Measurements from ENCODE around the gene ZNF469. TPM values are rescaled to one million over a fixed set of nuclear protein-coding genes. Genes with fewer than 3 reads are reported as not detected.

The ZNF469 gene
- total and polyA plus RNA-seq, 8 donors = 0.14 to 2.0 (median 0.34) TPM

- no peaks in the 10 kb centered on the region for H3K36me3 ChIP-seq
- no peak overlapping the region for H3K4me3 ChIP-seq
- no peaks in the 10 kb centered on the region for H3K9me3 ChIP-seq
- H3K27me3 ChIP-seq = peaks cover 0 to 7% (median 0%) of the 10 kb centered on the region in 4 donors
- no peaks in the 10 kb centered on the region for H3K4me1 ChIP-seq
- intact Hi-C loops (cut with DNase I) = no loop called here
- TF ChIP-seq, protein P1, sequence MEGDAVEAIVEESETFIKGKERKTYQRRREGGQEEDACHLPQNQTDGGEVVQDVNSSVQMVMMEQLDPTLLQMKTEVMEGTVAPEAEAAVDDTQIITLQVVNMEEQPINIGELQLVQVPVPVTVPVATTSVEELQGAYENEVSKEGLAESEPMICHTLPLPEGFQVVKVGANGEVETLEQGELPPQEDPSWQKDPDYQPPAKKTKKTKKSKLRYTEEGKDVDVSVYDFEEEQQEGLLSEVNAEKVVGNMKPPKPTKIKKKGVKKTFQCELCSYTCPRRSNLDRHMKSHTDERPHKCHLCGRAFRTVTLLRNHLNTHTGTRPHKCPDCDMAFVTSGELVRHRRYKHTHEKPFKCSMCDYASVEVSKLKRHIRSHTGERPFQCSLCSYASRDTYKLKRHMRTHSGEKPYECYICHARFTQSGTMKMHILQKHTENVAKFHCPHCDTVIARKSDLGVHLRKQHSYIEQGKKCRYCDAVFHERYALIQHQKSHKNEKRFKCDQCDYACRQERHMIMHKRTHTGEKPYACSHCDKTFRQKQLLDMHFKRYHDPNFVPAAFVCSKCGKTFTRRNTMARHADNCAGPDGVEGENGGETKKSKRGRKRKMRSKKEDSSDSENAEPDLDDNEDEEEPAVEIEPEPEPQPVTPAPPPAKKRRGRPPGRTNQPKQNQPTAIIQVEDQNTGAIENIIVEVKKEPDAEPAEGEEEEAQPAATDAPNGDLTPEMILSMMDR (IDR thresholded peaks at IDR 0.05) = no peak
- ATAC-seq (no peak), DNase-seq (no peak), FAIRE-seq (no peak)
- WGBS, 2 donors = 86 to 94% methylated on average over 12 to 13 of the region's 13 CpGs
- H3K27ac ChIP-seq = no peak overlapping the region
Measured at GRCh38 chr16:88426018-88426417, 43.3 kb downstream of the ZNF469 start.

DNA sequence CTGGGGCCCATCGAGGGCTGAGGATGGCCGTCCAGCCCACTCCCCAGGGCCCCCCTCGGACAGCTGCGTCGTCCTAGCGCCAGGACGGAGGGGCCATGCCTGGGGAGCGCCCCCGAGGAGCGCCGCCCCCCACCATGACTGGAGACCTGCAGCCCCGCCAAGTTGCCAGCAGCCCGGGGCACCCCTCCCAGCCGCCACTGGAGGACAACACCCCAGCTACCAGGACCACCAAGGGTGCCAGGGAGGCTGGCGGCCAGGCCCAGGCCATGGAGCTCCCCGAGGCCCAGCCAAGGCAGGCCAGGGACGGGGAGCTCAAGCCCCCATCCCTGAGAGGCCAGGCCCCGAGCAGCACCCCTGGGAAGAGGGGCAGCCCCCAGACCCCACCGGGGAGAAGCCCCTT lies 44.6 kb downstream of the ZNF469 start:
- H3K27ac ChIP-seq = no peak overlapping the region
- H3K9me3 ChIP-seq = no peaks in the 10 kb centered on the region
- DNase-seq = no peak
- WGBS, 2 donors = 82 to 92% methylated on average over 17 to 19 of the region's 19 CpGs
- H3K4me3 ChIP-seq = no peak overlapping the region
- intact Hi-C loops (cut with DNase I) = no loop called here
- peaks cover 0 to 7% (median 0%) of the 10 kb centered on the region in 4 donors for H3K27me3 ChIP-seq
- no peak for FAIRE-seq
- no peaks in the 10 kb centered on the region for H3K36me3 ChIP-seq
- ATAC-seq = no peak
- H3K4me1 ChIP-seq = no peaks in the 10 kb centered on the region
- TF ChIP-seq, protein P1 (IDR thresholded peaks at IDR 0.05) = no peak

- Histone ChIP-seq H3K27me3 (peaks cover 0 to 7% (median 0%) of the 10 kb centered on the region in 4 donors), H3K9me3 (no peaks in the 10 kb centered on the region), H3K27ac (no peak overlapping the region), H3K4me3 (no peak overlapping the region), H3K36me3 (no peaks in the 10 kb centered on the region), H3K4me1 (no peaks in the 10 kb centered on the region)
- WGBS, 2 donors = 80 to 90% methylated on average over 19 of the region's 19 CpGs
- no peak for FAIRE-seq
- DNase-seq = no peak
- no peak for ATAC-seq
- TF ChIP-seq, protein P1 (IDR thresholded peaks at IDR 0.05) = no peak
- intact Hi-C loops (cut with DNase I) = no loop called here
Measured at GRCh38 chr16:88428156-88428555, 45.4 kb downstream of the ZNF469 start.

GRCh38 chr16:88428616-88429386 lies 46.0 kb downstream of the ZNF469 start:
- DNase-seq (no peak), ATAC-seq (no peak), FAIRE-seq (no peak)
- TF ChIP-seq, protein P1 (IDR thresholded peaks at IDR 0.05) = no peak
- no peaks in the 10 kb centered on the region for H3K9me3 ChIP-seq
- no peaks in the 10 kb centered on the region for H3K4me1 ChIP-seq
- intact Hi-C loops (cut with DNase I) = no loop called here
- 59 to 62% methylated on average over 33 to 34 of the region's 34 CpGs for WGBS, 2 donors
- H3K36me3 ChIP-seq = no peaks in the 10 kb centered on the region
- H3K27ac ChIP-seq = no peak overlapping the region
- H3K27me3 ChIP-seq = peaks cover 0 to 7% (median 0%) of the 10 kb centered on the region in 4 donors
- no peak overlapping the region for H3K4me3 ChIP-seq
